Medulla oblongata (tissue), 1 donor: ENCODE data around the gene ACAD10.
"Not testable (repeated sequence)": the region's sequence is repeated elsewhere in the genome, so short reads cannot be mapped to it uniquely, and the experiment has no call there.

ENCODE experiments used
- DNase-seq: peaks from one replicate; pipeline ENCODE4 v3.0.0-alpha.2; 2015; ENCODE audit errors: extremely low spot score

ACAD10 gene

GRCh38 chr12:111687255-111687654 is 1.4 kb downstream of the ACAD10 start:
- DNase-seq = no peak

- DNase-seq = no peak
These were observed 2.1 kb downstream of the ACAD10 start for GRCh38 chr12:111687952-111688351.

GRCh38 chr12:111691262-111691661 is 5.4 kb downstream of the ACAD10 start:
- no peak for DNase-seq

GRCh38 chr12:111692575-111693210 is 6.8 kb downstream of the ACAD10 start:
- no peak for DNase-seq

- no peak for DNase-seq
These were observed 8.0 kb downstream of the ACAD10 start for GRCh38 chr12:111693818-111694217.

GRCh38 chr12:111699962-111700361 is 14.1 kb downstream of the ACAD10 start:
- DNase-seq = no peak

- DNase-seq = no peak
These were observed 19.8 kb downstream of the ACAD10 start for GRCh38 chr12:111705672-111706071.

- no peak for DNase-seq
These were observed 20.3 kb downstream of the ACAD10 start for GRCh38 chr12:111706145-111706544.

- DNase-seq = no peak
These were observed 29.4 kb downstream of the ACAD10 start for GRCh38 chr12:111715279-111715678.

GRCh38 chr12:111719316-111719715 is 33.5 kb downstream of the ACAD10 start:
- not testable (repeated sequence) for DNase-seq

- DNase-seq = no peak
These were observed 34.6 kb downstream of the ACAD10 start for GRCh38 chr12:111720457-111720856.

GRCh38 chr12:111723646-111724360 is 38.0 kb downstream of the ACAD10 start:
- not testable (repeated sequence) for DNase-seq

- DNase-seq = no peak
These were observed 42.9 kb downstream of the ACAD10 start for GRCh38 chr12:111728795-111729194.

GRCh38 chr12:111730420-111730819 is 44.6 kb downstream of the ACAD10 start:
- no peak for DNase-seq

GRCh38 chr12:111732786-111733185 is 46.9 kb downstream of the ACAD10 start:
- no peak for DNase-seq

- DNase-seq = no peak
These were observed 47.6 kb downstream of the ACAD10 start for GRCh38 chr12:111733340-111733915.

- not testable (repeated sequence) for DNase-seq
These were observed 53.7 kb downstream of the ACAD10 start for GRCh38 chr12:111739524-111739923.

- DNase-seq = no peak
These were observed 55.5 kb downstream of the ACAD10 start for GRCh38 chr12:111741235-111741812.

- no peak for DNase-seq
These were observed 59.4 kb downstream of the ACAD10 start for GRCh38 chr12:111745211-111745610.

- DNase-seq = no peak
These were observed 61.5 kb downstream of the ACAD10 start for GRCh38 chr12:111747333-111747732.

- no peak for DNase-seq
These were observed 62.4 kb downstream of the ACAD10 start for GRCh38 chr12:111748151-111748672.

- no peak for DNase-seq
These were observed 63.0 kb downstream of the ACAD10 start for GRCh38 chr12:111748867-111749266.
